Pancreas (tissue), 10 donors: ENCODE results near the gene GPR160. TPM values are rescaled to one million over a fixed set of nuclear protein-coding genes. Genes with fewer than 3 reads are reported as not detected.

Experiments
- ATAC-seq, 4 donors: fragments of 200-7000 bp; cut with Tn5 transposase; one replicate each; pipeline versions ENCODE4 v1.8.0 to v1.9.1; 2020; ENCODE audit warnings: mild to moderate bottlenecking in 4 of 4, moderate library complexity in 4 of 4
- DNase-seq, 6 donors: peaks; one replicate each; pipeline ENCODE4 v3.0.0-alpha.2; 2020
- FAIRE-seq: peaks from 2 replicates; lab custom pipeline; 2012; peaks lifted over from hg19 to GRCh38; lab: Jason Lieb, UNC
- H3K27ac ChIP-seq, 4 donors: fragments of 200-600 bp; sonication (generic); 1 replicate in 3 of 4; 2 replicates in 1 of 4; pipeline versions ENCODE4 v1.5.0 to v1.8.0; 2020
- H3K27me3 ChIP-seq, 4 donors: fragments of 200-600 bp; one replicate each; pipeline ENCODE4 v1.8.0; 2021
- H3K36me3 ChIP-seq, 3 donors: fragments of 200-600 bp; sonication (generic) in 1 of 3; one replicate each; pipeline versions ENCODE4 v1.5.0 to v1.8.0; 2020 to 2021
- H3K4me1 ChIP-seq, 3 donors: fragments of 200-600 bp; one replicate each; pipeline ENCODE4 v1.8.0; 2021
- H3K4me3 ChIP-seq, 4 donors: fragments of 200-600 bp; sonication (generic) in 2 of 4; one replicate each; pipeline versions ENCODE4 v1.5.0 to v1.8.0; 2020 to 2021
- H3K9me3 ChIP-seq, 4 donors: fragments of 200-600 bp; one replicate each; pipeline ENCODE4 v1.8.0; 2021
- WGBS, 2 donors: extraction: QIAGEN DNeasy Blood & Tissue Kit; methylation state at CpG; one replicate each; pipeline ENCODE4 v1.1.7; 2013; 5-methylcytosine and 5-hydroxymethylcytosine counted together
- intact Hi-C, 3 donors: fragments of 100-400 bp; cut with DNase I; formaldehyde crosslinking; loops; one replicate each; pipeline versions ENCODE4 v1.11.1 to v1.14.2; 2022
- polyA plus RNA-seq, 2 donors: library from polyadenylated mRNA; stranded (reverse); fragments of 200-250 nt; gene quantifications; one replicate each; pipeline ENCODE4 v1.2.3, GENCODE V29; 2013
- total RNA-seq, 6 donors: library from RNA; stranded (reverse); fragmentation: NEBNext Ultra II Directional in 4 of 6; extraction: Animal tissue kit (Norgen Biotek cat#: 25700) in 4 of 6; gene quantifications; one replicate each; pipeline versions ENCODE4 v1.2.1 to v1.2.4, GENCODE V29; 2021 to 2023
- TF ChIP-seq, protein P1 (sequence below), 4 donors: fragments of 200-600 bp; sonication (generic) in 3 of 4; IDR thresholded peaks; one replicate each; pipeline versions ENCODE4 v1.5.0 to v1.8.0; 2021; ENCODE audit warnings: antibody characterized with exemption in 4 of 4
- donor health status: healthy with polysubstance abuse.
- donor health status: DM: no; HTN: no; CAD: no; lungs with moderate emphysema.
- donor health status: DM: no; HTN: no; CAD: no.
- donor health status: control.
- donor health status: control.
- donor health status: Bipolar disorder and iron deficiency.
- donor health status: DM: yes; HTN: yes; CAD: no.
- donor health status: DM: no; HTN: no; CAD: no.
- donor health status: DM: no; HTN: no; CAD: no.
- donor health status: DM: yes; HTN: yes; CAD: no.

Gene GPR160
- total and polyA plus RNA-seq, 8 donors = 4.4 to 12.7 (median 8.5) TPM

DNA sequence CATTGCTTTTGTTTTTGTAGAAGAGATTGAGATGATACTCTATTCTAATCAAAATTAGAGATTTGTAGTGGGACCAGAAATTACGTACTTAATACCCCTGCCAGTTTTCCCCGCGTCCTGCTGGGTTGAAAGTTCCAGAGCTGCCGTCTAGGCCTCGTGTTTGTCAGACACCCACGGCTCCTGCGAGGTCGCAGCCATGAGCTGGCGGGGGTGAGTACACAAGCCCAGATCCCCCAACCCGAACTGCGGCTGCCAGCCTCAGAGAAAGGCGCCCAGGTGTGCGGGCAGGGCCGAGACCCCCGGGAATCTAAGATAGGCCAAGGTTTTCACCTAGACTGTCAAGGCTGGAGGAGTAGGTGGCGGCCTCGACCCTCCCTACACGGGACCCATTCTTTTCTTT is 26.3 kb downstream of the GPR160 start:
- TF ChIP-seq, protein P1, sequence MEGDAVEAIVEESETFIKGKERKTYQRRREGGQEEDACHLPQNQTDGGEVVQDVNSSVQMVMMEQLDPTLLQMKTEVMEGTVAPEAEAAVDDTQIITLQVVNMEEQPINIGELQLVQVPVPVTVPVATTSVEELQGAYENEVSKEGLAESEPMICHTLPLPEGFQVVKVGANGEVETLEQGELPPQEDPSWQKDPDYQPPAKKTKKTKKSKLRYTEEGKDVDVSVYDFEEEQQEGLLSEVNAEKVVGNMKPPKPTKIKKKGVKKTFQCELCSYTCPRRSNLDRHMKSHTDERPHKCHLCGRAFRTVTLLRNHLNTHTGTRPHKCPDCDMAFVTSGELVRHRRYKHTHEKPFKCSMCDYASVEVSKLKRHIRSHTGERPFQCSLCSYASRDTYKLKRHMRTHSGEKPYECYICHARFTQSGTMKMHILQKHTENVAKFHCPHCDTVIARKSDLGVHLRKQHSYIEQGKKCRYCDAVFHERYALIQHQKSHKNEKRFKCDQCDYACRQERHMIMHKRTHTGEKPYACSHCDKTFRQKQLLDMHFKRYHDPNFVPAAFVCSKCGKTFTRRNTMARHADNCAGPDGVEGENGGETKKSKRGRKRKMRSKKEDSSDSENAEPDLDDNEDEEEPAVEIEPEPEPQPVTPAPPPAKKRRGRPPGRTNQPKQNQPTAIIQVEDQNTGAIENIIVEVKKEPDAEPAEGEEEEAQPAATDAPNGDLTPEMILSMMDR (IDR thresholded peaks at IDR 0.05) = no peak
- Histone ChIP-seq H3K27me3 (no peaks in the 10 kb centered on the region), H3K36me3 (no peaks in the 10 kb centered on the region), H3K9me3 (no peaks in the 10 kb centered on the region), H3K27ac (no peak overlapping the region), H3K4me1 (no peaks in the 10 kb centered on the region), H3K4me3 (no peak overlapping the region)
- DNase-seq (no peak), ATAC-seq (no peak), FAIRE-seq (no peak)
- WGBS, 2 donors = 95 to 96% methylated on average over 18 of the region's 18 CpGs
- intact Hi-C loops = no loop called here

DNA sequence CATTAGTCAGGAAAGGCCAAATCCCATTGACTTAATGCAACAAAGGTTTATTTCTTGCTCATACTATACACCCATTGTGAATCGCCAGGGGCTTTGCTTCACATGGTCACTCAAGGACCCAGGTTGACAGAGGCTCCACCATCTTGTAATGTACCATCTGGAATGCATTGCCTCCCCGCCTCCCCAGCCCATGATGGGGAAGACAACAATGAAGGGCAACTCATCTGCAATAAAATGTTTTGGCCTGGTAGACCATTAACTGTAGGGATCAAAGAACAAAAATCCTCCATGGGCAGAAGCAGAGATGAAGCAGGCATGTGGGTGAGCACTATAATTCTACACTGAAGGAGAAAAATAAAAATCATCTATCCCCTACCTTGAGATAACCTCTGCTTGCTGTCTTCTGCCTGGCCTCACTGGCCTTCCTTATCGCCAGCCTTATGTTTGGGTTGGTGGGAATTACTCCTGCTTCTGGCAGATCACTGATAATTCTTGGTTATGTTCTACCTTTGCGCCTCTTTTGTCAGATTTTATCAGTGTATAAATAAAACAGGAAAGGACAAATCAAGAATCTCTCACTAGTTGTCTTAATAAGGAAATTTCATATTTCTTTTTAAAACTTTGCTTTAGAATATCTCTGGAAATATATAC is 37.8 kb downstream of the GPR160 start:
- H3K27ac ChIP-seq = no peak overlapping the region
- no peaks in the 10 kb centered on the region for H3K36me3 ChIP-seq
- no peak for FAIRE-seq
- WGBS, 2 donors = 66 to 92% methylated on average over 4 of the region's 4 CpGs
- TF ChIP-seq, protein P1 (IDR thresholded peaks at IDR 0.05) = no peak
- H3K4me1 ChIP-seq = peaks cover 0 to 7% (median 0%) of the 10 kb centered on the region in 3 donors
- no peak for DNase-seq
- ATAC-seq = no peak
- intact Hi-C loops = no loop called here
- H3K9me3 ChIP-seq = no peaks in the 10 kb centered on the region
- no peaks in the 10 kb centered on the region for H3K27me3 ChIP-seq
- no peak overlapping the region for H3K4me3 ChIP-seq

DNA sequence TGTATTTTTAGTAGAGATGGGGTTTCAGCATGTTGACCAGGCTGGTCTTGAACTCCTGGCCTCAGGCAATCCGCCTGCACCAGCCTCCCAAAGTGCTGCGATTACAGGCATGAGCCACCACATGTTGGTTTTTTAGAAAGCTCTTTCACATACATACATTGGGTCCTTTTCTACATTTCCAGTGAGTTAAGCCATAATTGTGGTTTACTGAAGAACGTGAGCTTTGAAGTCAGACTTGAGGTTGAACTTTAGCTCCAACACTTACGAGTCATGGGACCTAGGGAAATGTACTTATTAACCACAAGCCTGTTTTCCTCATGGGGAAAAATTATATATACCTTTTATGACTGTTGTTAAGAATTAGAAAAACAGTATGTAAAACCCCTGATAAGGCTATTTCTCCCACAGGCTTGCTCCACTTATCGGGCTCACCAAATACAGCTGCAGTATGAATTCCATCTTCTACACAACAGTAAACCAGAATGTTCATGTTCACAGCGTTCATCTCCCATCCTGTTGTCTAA is 39.0 kb downstream of the GPR160 start:
- intact Hi-C loops = no loop called here
- no peak for DNase-seq
- no peaks in the 10 kb centered on the region for H3K36me3 ChIP-seq

DNA sequence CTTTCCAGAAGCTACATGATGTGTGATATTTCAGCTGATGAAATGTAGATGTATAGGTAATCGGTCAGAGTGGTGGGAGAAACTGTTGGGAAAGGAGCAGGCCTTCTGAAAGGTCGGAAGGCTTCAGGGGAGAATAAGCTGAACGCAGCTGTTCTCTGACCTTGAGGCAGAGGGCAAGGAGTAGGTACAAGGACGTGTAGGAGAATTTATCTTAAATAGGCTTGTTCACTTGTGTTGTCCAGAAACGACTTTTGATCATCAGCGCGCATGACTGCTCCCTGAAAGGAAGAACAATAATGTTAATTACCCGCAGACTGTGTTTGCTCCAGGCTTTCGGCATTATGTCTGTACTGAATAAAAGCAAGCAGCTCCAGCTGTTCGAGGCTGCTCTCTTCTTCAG is 39.6 kb downstream of the GPR160 start:
- 72 to 73% methylated on average over 10 of the region's 10 CpGs for WGBS, 2 donors
- no peak overlapping the region for H3K27ac ChIP-seq
- no peaks in the 10 kb centered on the region for H3K9me3 ChIP-seq
- intact Hi-C loops = no loop called here
- H3K4me3 ChIP-seq = no peak overlapping the region
- DNase-seq = no peak
- H3K4me1 ChIP-seq = peaks cover 0 to 7% (median 0%) of the 10 kb centered on the region in 3 donors
- no peak for FAIRE-seq
- TF ChIP-seq, protein P1 (IDR thresholded peaks at IDR 0.05) = no peak
- H3K27me3 ChIP-seq = no peaks in the 10 kb centered on the region
- H3K36me3 ChIP-seq = no peaks in the 10 kb centered on the region
- ATAC-seq = no peak

More for the DNA sequence above, 39.0 kb downstream of the GPR160 start:
- ATAC-seq = no peak
- 92 to 95% methylated on average over 6 of the region's 6 CpGs for WGBS, 2 donors
- Histone ChIP-seq H3K4me1 (peaks cover 0 to 7% (median 0%) of the 10 kb centered on the region in 3 donors), H3K27me3 (no peaks in the 10 kb centered on the region), H3K9me3 (no peaks in the 10 kb centered on the region), H3K27ac (no peak overlapping the region), H3K4me3 (no peak overlapping the region)
- TF ChIP-seq, protein P1 (IDR thresholded peaks at IDR 0.05) = no peak
- FAIRE-seq = no peak
